Peyer's patch (tissue), 4 donors: Measurements from ENCODE around the gene PTPRE.

Experiments
- POLR2A ChIP-seq, 2 donors: fragments of 450-650 bp; IDR thresholded peaks; one replicate each; pipeline ENCODE4 v1.5.1; 2017; ENCODE audit warnings: antibody characterized with exemption in 2 of 2, mild to moderate bottlenecking in 2 of 2, moderate library complexity in 2 of 2
- TF ChIP-seq, protein P1 (sequence below), 6 experiments: fragments of 450-650 bp in 4 of 6; fragments of 200-600 bp in 2 of 6; sonication (generic) in 1 of 6; IDR thresholded peaks; one replicate each; pipeline ENCODE4 v1.5.1; 2017 to 2019; ENCODE audit warnings: antibody characterized with exemption in 6 of 6, mild to moderate bottlenecking in 3 of 6, moderate library complexity in 1 of 6

DNA sequence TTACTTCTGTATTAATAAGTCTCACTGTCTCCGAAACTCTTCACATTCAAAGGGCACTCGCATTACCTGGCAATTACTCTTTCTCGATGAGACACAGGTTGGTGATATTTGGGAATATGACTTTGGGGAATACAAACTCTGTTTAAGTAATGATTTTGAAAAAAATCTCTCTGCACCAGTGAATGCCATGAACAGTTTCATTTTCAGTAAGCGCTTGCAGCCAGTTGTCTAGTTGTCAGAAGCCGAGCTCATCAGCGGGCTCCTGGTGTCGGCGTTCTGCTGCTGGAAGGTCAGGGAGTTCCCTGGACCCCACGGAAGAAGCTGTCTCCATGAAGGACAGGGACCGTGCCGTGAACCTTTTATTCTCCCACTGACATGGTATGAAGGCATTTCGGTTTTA lies 57.7 kb downstream of the PTPRE start:
- TF ChIP-seq, protein P1, sequence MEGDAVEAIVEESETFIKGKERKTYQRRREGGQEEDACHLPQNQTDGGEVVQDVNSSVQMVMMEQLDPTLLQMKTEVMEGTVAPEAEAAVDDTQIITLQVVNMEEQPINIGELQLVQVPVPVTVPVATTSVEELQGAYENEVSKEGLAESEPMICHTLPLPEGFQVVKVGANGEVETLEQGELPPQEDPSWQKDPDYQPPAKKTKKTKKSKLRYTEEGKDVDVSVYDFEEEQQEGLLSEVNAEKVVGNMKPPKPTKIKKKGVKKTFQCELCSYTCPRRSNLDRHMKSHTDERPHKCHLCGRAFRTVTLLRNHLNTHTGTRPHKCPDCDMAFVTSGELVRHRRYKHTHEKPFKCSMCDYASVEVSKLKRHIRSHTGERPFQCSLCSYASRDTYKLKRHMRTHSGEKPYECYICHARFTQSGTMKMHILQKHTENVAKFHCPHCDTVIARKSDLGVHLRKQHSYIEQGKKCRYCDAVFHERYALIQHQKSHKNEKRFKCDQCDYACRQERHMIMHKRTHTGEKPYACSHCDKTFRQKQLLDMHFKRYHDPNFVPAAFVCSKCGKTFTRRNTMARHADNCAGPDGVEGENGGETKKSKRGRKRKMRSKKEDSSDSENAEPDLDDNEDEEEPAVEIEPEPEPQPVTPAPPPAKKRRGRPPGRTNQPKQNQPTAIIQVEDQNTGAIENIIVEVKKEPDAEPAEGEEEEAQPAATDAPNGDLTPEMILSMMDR (IDR thresholded peaks at IDR 0.05): no peak
- no peak for TF ChIP-seq POLR2A (IDR thresholded peaks at IDR 0.05)
